Mononuclear cell (primary cell): Measurements from ENCODE around the gene PTPRN2. TPM values are rescaled to one million over a fixed set of nuclear protein-coding genes. Genes with fewer than 3 reads are reported as not detected.
"Not testable (repeated sequence)": the region's sequence is repeated elsewhere in the genome, so short reads cannot be mapped to it uniquely, and the experiment has no call there.

Experiments
- H3K27me3 ChIP-seq: 2 replicates; pipeline ENCODE4 v1.6.0; 2011; ENCODE audit warnings: low read length, control low read depth; ENCODE audit not compliant: insufficient read depth
- H3K4me1 ChIP-seq: 2 replicates; pipeline ENCODE4 v1.5.1; 2011; ENCODE audit warnings: mild to moderate bottlenecking, low read length, control low read depth; ENCODE audit not compliant: insufficient read depth
- H3K4me3 ChIP-seq: 2 replicates; pipeline ENCODE4 v1.5.1; 2011; ENCODE audit warnings: mild to moderate bottlenecking, low read length, moderate library complexity
- H3K9me3 ChIP-seq: 2 replicates; pipeline ENCODE4 v1.5.1; 2011; ENCODE audit warnings: low read depth, mild to moderate bottlenecking, control low read depth, low read length
- total RNA-seq: library from RNA; depleted of rRNA; stranded (reverse); fragments of >200 nt; gene quantifications from one replicate; pipeline ENCODE4 v1.2.3, GENCODE V29; 2012

Gene PTPRN2
- total RNA-seq, 1 donor, result 0.31 TPM

GRCh38 chr7:158517072-158517471 is 70.6 kb downstream of the PTPRN2 start:
- Histone ChIP-seq H3K4me1 (no peaks in the 10 kb centered on the region), H3K27me3 (no peaks in the 10 kb centered on the region), H3K4me3 (no peak overlapping the region), H3K9me3 (no peaks in the 10 kb centered on the region)

GRCh38 chr7:158516524-158516923 is 71.1 kb downstream of the PTPRN2 start:
- Histone ChIP-seq H3K27me3 (no peaks in the 10 kb centered on the region), H3K4me1 (no peaks in the 10 kb centered on the region), H3K4me3 (no peak overlapping the region)

DNA sequence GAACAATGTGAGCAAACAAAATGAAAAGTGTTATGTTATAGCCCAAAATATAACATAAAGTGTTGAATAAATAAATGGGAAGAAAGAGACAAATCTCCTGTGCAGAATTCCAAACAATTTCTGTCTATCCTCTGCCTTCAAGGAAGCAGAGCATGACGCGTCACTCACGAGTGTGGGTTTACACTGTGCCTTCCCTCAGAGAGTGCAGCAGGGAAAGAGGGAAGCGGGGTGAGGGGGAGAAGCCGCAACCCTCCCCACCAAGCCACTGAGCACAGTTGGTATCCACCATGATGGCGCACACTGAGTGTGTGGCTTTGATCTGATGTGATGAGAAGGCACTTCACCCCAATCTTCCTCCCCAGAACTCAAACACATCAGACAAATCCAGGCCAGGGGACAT is 74.8 kb downstream of the PTPRN2 start:
- no peak overlapping the region for H3K4me3 ChIP-seq
- H3K9me3 ChIP-seq, result no peaks in the 10 kb centered on the region
- no peaks in the 10 kb centered on the region for H3K4me1 ChIP-seq
- H3K27me3 ChIP-seq, result no peaks in the 10 kb centered on the region

More at GRCh38 chr7:158516524-158516923, 71.1 kb downstream of the PTPRN2 start:
- H3K9me3 ChIP-seq, result no peaks in the 10 kb centered on the region

DNA sequence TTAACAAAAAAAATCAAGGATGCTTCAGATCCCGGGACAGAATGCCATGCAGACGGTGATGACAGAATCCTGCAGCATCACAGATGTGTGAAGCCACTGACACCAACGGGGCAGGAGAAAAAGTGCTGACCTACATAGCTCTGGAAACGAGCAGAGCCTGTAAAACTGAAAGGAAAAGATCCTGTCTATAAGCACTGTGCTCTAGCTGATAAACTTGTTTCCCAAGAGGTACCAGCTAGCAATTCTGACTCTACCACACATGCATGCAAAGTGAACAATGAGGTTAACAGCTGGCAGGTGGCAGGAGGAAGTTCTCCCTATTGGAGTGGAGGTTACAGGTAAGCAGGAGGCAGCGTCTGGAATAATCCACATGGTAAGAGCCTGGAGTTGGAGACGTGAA is 75.6 kb downstream of the PTPRN2 start:
- no peaks in the 10 kb centered on the region for H3K27me3 ChIP-seq

DNA sequence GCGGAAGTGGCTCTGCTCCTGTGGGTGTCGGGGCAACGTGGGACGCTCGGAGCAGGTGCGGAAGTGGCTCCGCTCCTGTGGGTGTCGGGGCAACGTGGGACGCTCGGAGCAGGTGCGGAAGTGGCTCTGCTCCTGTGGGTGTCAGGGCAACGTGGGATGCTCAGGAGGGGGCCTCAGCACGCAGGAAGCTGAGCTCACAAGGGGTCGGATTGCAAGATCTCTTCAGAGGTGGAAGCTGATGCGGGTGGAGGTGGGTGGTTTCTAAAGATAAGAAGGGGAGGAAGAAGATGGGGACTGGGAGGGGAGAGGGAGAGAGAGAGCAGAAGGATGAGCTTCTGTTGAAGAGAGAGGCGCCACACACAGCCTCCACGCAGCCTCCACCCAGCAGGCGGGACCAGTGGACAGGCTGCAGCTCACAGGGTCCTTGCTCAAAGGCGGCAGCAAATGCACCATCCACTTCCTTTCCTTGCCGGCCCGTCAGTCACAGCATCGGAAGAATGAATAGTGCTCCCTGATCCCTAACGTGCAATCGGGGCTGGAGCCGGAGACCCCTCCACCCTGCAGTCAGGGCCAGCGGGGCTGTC is 78.7 kb downstream of the PTPRN2 start:
- Histone ChIP-seq H3K27me3 (no peaks in the 10 kb centered on the region), H3K9me3 (no peaks in the 10 kb centered on the region), H3K4me3 (no peak overlapping the region), H3K4me1 (no peaks in the 10 kb centered on the region)

More for the DNA sequence above, 75.6 kb downstream of the PTPRN2 start:
- H3K4me3 ChIP-seq, result no peak overlapping the region
- no peaks in the 10 kb centered on the region for H3K9me3 ChIP-seq
- H3K4me1 ChIP-seq, result no peaks in the 10 kb centered on the region

GRCh38 chr7:158508321-158508720 is 79.3 kb downstream of the PTPRN2 start:
- H3K9me3 ChIP-seq, H3K4me3 ChIP-seq, H3K4me1 ChIP-seq, H3K27me3 ChIP-seq: not testable (repeated sequence)

- H3K4me3 ChIP-seq, result no peak overlapping the region
- H3K27me3 ChIP-seq, result no peaks in the 10 kb centered on the region
- no peaks in the 10 kb centered on the region for H3K4me1 ChIP-seq
- H3K9me3 ChIP-seq, result no peaks in the 10 kb centered on the region
These were observed 79.7 kb downstream of the PTPRN2 start for GRCh38 chr7:158507917-158508316.

GRCh38 chr7:158507175-158507574 is 80.4 kb downstream of the PTPRN2 start:
- H3K9me3 ChIP-seq, H3K4me1 ChIP-seq, H3K4me3 ChIP-seq, H3K27me3 ChIP-seq: not testable (repeated sequence)

DNA sequence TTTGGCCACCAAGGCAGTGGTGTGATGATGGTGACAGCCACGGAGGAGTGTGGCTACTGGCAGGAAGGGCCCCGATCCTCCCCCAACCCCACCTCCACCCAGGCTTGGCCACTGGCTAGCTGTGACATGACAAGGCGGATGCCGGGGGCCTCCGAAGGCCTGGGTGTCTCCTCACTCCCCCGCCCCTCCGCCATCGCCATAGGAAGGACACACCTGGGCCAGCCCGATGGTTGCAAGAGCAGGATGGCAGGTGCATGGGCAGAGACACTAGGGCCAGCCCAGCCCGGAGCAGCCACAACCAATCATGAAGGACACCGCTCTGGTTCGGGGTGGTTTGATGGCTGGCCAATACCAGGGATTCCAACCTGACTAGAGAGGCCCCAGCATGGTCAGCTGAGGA is 81.0 kb downstream of the PTPRN2 start:
- no peaks in the 10 kb centered on the region for H3K27me3 ChIP-seq
- H3K4me3 ChIP-seq, result no peak overlapping the region
- H3K9me3 ChIP-seq, result no peaks in the 10 kb centered on the region
- no peaks in the 10 kb centered on the region for H3K4me1 ChIP-seq

DNA sequence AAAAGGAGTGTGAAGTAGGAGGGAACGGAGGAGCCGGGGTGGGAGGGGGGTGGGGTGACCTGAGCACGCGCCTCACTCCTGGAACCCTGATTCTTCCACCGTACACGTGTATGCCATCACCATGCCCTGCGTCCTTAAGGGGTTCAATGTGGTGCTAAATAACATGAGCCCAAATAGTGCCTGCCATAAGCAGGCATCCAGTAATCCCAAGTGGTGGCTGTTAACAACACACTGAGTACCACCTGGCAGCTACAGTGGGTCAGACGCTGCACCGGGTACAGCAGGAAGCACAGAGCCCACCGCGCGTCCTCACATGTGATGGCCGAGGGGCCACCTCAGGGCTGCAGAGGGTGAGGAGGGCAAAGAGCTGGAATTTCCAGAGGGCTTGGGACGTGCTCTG is 81.9 kb downstream of the PTPRN2 start:
- Histone ChIP-seq H3K27me3 (no peaks in the 10 kb centered on the region), H3K4me1 (no peaks in the 10 kb centered on the region), H3K9me3 (no peaks in the 10 kb centered on the region), H3K4me3 (no peak overlapping the region)

- Histone ChIP-seq H3K27me3 (no peaks in the 10 kb centered on the region), H3K4me3 (no peak overlapping the region), H3K9me3 (no peaks in the 10 kb centered on the region), H3K4me1 (no peaks in the 10 kb centered on the region)
These were observed 85.4 kb downstream of the PTPRN2 start for GRCh38 chr7:158502068-158502750.

DNA sequence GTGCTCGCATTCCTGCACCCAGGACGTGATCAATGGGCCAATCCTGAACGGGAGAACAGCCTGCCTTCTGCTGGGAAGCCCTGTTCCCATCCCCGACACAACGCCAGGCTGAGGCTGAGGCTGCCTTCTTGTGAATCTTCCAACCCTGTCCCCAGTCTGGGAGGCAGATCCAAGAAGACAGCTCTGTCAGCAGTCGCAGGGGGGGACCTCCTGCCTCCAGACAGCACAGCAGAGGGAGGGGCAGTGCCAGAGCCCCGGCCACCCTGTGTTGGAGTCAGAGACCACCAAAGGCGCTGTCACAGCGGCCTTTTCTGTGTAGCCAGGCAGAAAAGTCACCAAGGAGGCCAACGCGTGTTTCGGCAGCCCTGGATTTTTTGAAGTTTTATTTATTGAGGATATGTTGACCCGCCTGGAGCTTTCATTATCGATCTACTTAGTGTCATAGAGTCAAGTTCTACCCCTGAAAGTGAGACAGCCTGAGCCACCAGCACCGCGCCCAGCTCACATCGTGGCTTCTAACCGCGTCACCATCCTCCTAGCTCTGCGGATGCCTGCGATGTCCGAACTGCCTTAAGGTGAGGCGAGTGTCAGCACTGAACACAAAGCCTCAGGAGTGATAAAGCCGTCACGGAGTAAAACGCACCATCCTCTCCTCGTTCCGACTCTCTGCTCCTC is 86.1 kb downstream of the PTPRN2 start:
- H3K4me3 ChIP-seq, result no peak overlapping the region
- H3K9me3 ChIP-seq, result no peaks in the 10 kb centered on the region
- H3K27me3 ChIP-seq, result no peaks in the 10 kb centered on the region
- H3K4me1 ChIP-seq, result no peaks in the 10 kb centered on the region

GRCh38 chr7:158500651-158501052 is 87.0 kb downstream of the PTPRN2 start:
- H3K4me1 ChIP-seq, result no peaks in the 10 kb centered on the region
- no peak overlapping the region for H3K4me3 ChIP-seq
- H3K9me3 ChIP-seq, result no peaks in the 10 kb centered on the region
- H3K27me3 ChIP-seq, result no peaks in the 10 kb centered on the region

- Histone ChIP-seq H3K4me1 (no peaks in the 10 kb centered on the region), H3K4me3 (no peak overlapping the region)
These were observed 88.6 kb downstream of the PTPRN2 start for GRCh38 chr7:158499082-158499455.

GRCh38 chr7:158498443-158499081 is 89.1 kb downstream of the PTPRN2 start:
- no peaks in the 10 kb centered on the region for H3K9me3 ChIP-seq
- H3K27me3 ChIP-seq, result no peaks in the 10 kb centered on the region
- no peaks in the 10 kb centered on the region for H3K4me1 ChIP-seq
- H3K4me3 ChIP-seq, result no peak overlapping the region

More at GRCh38 chr7:158499082-158499455, 88.6 kb downstream of the PTPRN2 start:
- Histone ChIP-seq H3K27me3 (no peaks in the 10 kb centered on the region), H3K9me3 (no peaks in the 10 kb centered on the region)
